Testis (tissue), 2 donors: ENCODE results near the gene OLFML2A.

Source experiments
- CTCF ChIP-seq, 3 experiments: fragments of 450-650 bp in 2 of 3; fragments of 200-600 bp in 1 of 3; sonication (generic) in 1 of 3; IDR thresholded peaks; one replicate each; pipeline ENCODE4 v1.5.1; 2016 to 2019; ENCODE audit warnings: antibody characterized with exemption in 3 of 3, mild to moderate bottlenecking in 2 of 3, moderate library complexity in 1 of 3
- POLR2A ChIP-seq: fragments of 450-650 bp; IDR thresholded peaks from one replicate; pipeline ENCODE4 v1.6.1; 2017; ENCODE audit warnings: antibody characterized with exemption, mild to moderate bottlenecking, moderate library complexity

GRCh38 chr9:124843456-124844034 lies 66.6 kb downstream of the OLFML2A start:
- TF ChIP-seq CTCF (IDR thresholded peaks at IDR 0.05) = no peak
- TF ChIP-seq POLR2A = no peak
